AG04449 (cell line): ENCODE data around the gene TBX18.

Source experiments
- CTCF ChIA-PET: fragments of 350-600 bp; formaldehyde crosslinking; extraction: SDS; loops from one replicate; lab custom pipeline; 2021; ENCODE audit warnings: antibody characterized with exemption; lab: Yijun Ruan, JAX
- POLR2A ChIA-PET: fragments of 400-600, 350-600 bp; formaldehyde crosslinking; extraction: SDS; loops from one replicate; lab custom pipeline; 2020; ENCODE audit warnings: antibody characterized with exemption, inconsistent platforms; lab: Yijun Ruan, JAX
- DNase-seq: peaks from one replicate; pipeline ENCODE4 v3.0.0-alpha.2; 2010; ENCODE audit warnings: low read depth, low spot score
- H3K4me3 ChIP-seq: 2 replicates; pipeline ENCODE4 v1.5.1; 2011; ENCODE audit warnings: low read depth, mild to moderate bottlenecking, control low read depth, low read length
- TF ChIP-seq, protein P1 (sequence below): IDR thresholded peaks from one replicate; pipeline ENCODE4 v1.5.1; 2011; ENCODE audit warnings: mild to moderate bottlenecking, moderate library complexity, low read length, control low read depth, inconsistent platforms; ENCODE audit not compliant: insufficient read depth; ENCODE audit errors: missing control alignments

Gene TBX18

DNA sequence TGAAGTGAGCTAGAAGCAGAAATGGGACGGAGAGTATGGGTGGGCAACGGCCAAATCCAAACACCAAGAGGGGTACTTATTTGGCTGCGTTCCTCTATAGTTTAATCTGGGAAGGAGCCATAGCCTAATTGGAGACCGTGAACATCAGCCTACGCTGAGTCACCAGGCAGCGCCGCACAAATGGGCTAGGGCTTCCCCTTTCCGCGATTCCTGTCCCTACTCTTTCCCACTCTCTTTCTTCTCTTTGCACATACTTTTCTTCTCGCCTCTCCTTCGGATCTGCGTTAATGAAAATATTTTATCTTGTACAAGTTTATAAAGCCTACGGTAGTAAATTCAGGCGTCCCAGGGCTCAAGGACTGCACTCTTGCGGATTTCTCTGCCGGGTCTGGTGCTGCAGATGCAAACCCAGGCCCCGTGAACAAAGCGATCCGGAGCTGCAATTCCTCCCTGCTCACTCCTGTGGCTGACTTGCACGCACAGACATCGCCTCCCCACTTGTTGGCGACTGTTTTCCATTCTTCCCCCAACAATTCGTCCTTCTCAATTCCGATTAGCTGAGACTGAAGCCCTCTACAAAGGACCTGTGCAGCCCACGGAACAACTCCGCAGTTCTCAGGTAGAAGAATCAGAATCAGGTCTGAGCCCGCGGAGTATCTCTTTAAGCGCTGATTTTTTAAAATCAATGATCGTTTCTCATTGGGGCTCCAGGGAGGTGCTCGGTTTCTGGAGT lies 4.2 kb upstream of the TBX18 start:
- ChIA-PET CTCF (interaction anchor here (1.1 to 1.8 kb wide), 2 partner anchors 10 to 341 kb away, joined by 3 read pairs; no protein-coding TSS in a partner anchor), POLR2A (interaction anchor here (0.7 kb wide), 1 partner anchor 75 kb away, joined by 3 read pairs; no protein-coding TSS in a partner anchor)
- TF ChIP-seq, protein P1, sequence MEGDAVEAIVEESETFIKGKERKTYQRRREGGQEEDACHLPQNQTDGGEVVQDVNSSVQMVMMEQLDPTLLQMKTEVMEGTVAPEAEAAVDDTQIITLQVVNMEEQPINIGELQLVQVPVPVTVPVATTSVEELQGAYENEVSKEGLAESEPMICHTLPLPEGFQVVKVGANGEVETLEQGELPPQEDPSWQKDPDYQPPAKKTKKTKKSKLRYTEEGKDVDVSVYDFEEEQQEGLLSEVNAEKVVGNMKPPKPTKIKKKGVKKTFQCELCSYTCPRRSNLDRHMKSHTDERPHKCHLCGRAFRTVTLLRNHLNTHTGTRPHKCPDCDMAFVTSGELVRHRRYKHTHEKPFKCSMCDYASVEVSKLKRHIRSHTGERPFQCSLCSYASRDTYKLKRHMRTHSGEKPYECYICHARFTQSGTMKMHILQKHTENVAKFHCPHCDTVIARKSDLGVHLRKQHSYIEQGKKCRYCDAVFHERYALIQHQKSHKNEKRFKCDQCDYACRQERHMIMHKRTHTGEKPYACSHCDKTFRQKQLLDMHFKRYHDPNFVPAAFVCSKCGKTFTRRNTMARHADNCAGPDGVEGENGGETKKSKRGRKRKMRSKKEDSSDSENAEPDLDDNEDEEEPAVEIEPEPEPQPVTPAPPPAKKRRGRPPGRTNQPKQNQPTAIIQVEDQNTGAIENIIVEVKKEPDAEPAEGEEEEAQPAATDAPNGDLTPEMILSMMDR = no peak
- DNase-seq = no peak
- H3K4me3 ChIP-seq = peak overlapping the region; percentile 48

DNA sequence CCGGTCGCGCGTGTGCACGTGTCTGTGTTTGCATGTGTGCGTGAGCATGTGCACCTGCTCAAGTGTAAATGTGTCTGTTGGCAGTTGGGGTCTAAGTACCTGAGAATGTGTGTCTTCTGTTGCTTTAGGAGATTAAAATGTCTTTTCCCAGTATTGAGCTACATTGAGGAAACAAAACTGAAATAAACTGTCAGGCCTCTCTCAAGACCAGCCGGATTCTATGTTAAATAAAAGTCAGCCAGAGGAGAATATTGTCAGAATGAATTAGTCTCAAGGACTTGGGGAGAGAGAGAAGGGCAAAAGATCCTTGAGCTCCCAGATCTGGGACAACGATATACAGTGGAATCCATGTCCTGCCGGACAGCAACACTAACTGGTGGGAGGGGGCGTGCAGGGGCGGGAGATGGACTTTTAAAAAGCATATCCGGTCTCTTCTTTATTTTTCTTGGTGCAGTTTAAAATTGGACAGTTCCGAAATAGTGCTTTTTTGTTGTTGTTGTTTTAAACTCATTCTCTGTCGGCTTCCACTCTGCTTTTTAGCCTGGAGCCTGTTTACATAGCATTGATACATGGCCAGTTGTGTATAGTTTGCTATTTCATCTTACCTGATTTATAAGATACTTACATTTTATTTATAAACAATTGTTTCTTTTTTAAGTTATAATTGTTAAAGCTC lies 3.3 kb upstream of the TBX18 start:
- TF ChIP-seq, protein P1 = no peak
- no peak overlapping the region for H3K4me3 ChIP-seq
- CTCF ChIA-PET = interaction anchor here (1.0 kb wide), 1 partner anchor 9 kb away, joined by 3 read pairs; no protein-coding TSS in a partner anchor
- DNase-seq = no peak
- POLR2A ChIA-PET = no interaction called here

DNA sequence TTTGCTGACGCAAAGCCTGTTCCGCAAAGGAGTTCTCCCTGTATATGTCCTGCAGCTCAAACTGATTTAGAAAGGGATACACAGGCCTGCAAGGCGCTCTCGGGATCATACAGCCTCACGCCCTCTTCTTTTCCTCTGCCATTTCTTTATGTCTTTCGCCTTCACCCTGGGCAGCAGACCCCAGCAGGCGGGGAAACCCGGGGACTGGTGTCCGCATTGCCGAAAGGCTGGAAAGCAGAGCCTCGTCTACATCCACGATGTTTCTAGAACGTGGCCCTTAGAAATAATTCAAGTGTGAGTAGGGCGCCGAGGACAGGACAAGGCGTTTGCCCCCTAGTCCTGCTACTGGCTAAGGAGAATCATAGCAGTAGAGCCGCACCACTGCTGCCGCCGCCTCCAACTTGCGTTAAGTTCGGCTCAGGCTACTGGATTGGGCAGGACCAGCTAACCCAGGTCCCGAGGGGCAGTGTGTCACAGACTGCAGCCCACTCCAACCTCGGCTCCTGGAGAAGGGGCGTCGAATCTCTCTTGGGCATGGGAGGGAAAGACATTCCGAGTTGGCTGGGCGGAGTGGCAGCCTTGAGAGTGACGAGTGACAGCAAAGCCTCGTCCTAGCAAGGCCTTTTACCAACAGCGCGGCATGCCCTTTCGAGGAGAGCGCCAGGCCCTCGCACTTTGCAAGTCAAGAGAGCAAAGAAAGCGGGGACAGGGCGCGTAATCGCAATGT lies 2.6 kb upstream of the TBX18 start:
- ChIA-PET CTCF (interaction anchor here (1.0 to 6.8 kb wide), 2 partner anchors 8 kb away, joined by 3 to 59 read pairs; no protein-coding TSS in a partner anchor), POLR2A (no interaction called here)
- TF ChIP-seq, protein P1 = no peak
- DNase-seq = no peak
- no peak overlapping the region for H3K4me3 ChIP-seq

- DNase-seq = no peak
- ChIA-PET CTCF (interaction anchor here (6.8 kb wide), 1 partner anchor 9 kb away, joined by 59 read pairs; no protein-coding TSS in a partner anchor), POLR2A (no interaction called here)
- no peak overlapping the region for H3K4me3 ChIP-seq
- TF ChIP-seq, protein P1 = no peak
Measured at GRCh38 chr6:84766118-84766798, 1.9 kb upstream of the TBX18 start.

- ChIA-PET POLR2A (interaction anchor here (0.7 to 2.0 kb wide), 5 partner anchors 10 to 335 kb away, joined by 3 to 16 read pairs (median 3); no protein-coding TSS in a partner anchor), CTCF (interaction anchor here (1.2 to 6.8 kb wide), 4 partner anchors 12 to 559 kb away, joined by 4 to 59 read pairs (median 9); no protein-coding TSS in a partner anchor)
- TF ChIP-seq, protein P1 = no peak
- H3K4me3 ChIP-seq = peak overlapping the region; percentile 79
- no peak for DNase-seq
Measured at GRCh38 chr6:84763886-84764331, 489 bp downstream of the TBX18 start.
